ENCODE data around the gene MYBBP1A. TPM values are rescaled to one million over a fixed set of nuclear protein-coding genes. Genes with fewer than 3 reads are reported as not detected.
"Not testable (repeated sequence)": the region's sequence is repeated elsewhere in the genome, so short reads cannot be mapped to it uniquely, and the experiment has no call there.

Gene MYBBP1A
- total RNA-seq, 4 donors from 2014 or later: 42.5 to 60.2 (median 48.9) TPM

DNA sequence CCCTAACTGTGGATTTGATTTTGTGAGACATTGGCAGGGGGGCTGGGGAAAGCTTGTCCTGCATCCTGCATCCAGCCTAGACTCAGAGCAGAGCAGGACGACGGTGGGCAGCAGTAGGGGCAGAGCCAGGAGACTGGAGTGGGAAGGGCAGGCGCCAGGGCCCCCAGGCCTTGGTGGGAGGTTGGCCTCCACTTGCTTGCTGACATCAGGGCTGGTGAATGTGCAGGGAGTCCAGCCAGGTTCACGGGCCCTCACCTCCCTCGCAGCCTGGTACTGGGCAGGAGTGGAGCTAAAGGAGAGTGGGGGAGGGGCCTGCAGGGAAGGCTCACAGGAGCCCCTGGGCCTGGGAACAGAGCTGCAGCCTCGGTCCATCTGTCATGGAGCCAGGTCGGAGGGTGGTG, 26.9 kb upstream of the MYBBP1A start:
- H3K4me1 ChIP-seq: peaks cover 9 to 13% of the 10 kb centered on the region in 2 donors
- intact Hi-C loops (cut with DNase I; ENCODE audit: low total_unique reads) (loop anchor here (5.0 kb wide), 1 partner anchor 35 kb away; no protein-coding TSS in a partner anchor), in situ Hi-C loops (cut with MboI; ENCODE audit: low sequenced_read_pairs in 4 of 4) (no loop called here)
- no peak overlapping the region for H3K4me3 ChIP-seq
- H3K9me3 ChIP-seq: no peaks in the 10 kb centered on the region
- H3K27ac ChIP-seq: no peak overlapping the region
- H3K27me3 ChIP-seq: no peaks in the 10 kb centered on the region
- DNase-seq: no peak
- ATAC-seq: no peak
- H3K36me3 ChIP-seq: peaks cover 0 to 3% of the 10 kb centered on the region in 2 donors
- TF ChIP-seq POLR2A (IDR thresholded peaks at IDR 0.05): no peak
- TF ChIP-seq CTCF (IDR thresholded peaks at IDR 0.05 in 4 of 5, conservative IDR thresholded peaks at IDR 0.05 in 1 of 5): no peak

DNA sequence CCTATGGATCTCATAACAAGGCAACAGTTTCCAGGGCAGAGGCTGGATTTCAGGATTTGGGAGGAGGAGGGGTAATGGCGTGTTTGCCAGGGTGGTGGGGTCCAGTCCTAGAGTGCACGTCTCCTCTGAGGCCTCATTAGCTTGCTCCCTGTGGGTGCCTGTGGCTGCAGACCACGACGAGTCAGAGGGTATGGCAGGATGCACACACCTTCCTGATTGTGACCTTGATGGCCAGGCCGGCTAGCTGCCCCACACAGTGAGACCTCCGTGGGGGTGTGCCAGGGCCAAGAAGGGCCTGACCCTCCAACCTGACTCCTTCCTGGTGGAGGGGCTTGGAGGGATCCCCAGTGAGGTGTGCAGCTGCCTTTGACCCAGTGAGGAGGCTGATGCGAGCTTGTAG, 25.1 kb upstream of the MYBBP1A start:
- no peak for ATAC-seq
- DNase-seq: no peak
- no peak overlapping the region for H3K27ac ChIP-seq
- in situ Hi-C loops (cut with MboI; ENCODE audit: low sequenced_read_pairs in 4 of 4) (no loop called here), intact Hi-C loops (cut with DNase I; ENCODE audit: low total_unique reads) (loop anchor here (5.0 kb wide), 1 partner anchor 37 kb away; no protein-coding TSS in a partner anchor)
- no peak for TF ChIP-seq CTCF (IDR thresholded peaks at IDR 0.05 in 4 of 5, conservative IDR thresholded peaks at IDR 0.05 in 1 of 5)
- no peak for TF ChIP-seq POLR2A (IDR thresholded peaks at IDR 0.05)
- no peaks in the 10 kb centered on the region for H3K27me3 ChIP-seq
- H3K4me1 ChIP-seq: peaks cover 25 to 32% of the 10 kb centered on the region in 2 donors
- H3K36me3 ChIP-seq: peaks cover 0 to 3% of the 10 kb centered on the region in 2 donors
- no peaks in the 10 kb centered on the region for H3K9me3 ChIP-seq
- H3K4me3 ChIP-seq: no peak overlapping the region

DNA sequence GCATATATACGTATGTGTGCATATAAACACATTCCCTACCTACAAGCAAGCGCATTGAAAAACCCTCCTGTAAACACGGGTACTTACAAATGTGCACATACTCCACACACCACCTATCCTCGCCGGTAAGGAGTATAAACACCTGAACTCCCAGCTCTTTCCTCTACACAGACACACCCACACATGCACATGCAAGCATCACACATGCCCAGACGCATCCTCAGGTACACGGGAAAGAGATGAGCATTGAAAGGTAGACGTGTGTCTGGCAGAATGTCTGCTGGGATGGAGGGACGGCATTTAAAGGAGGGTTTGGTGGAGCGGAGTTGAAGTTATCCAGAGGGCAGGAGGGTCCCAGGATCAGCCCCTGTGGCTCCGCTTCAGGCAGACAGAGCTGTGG, 24.5 kb upstream of the MYBBP1A start:
- no peak for DNase-seq
- H3K4me3 ChIP-seq: no peak overlapping the region
- intact Hi-C loops (cut with DNase I; ENCODE audit: low total_unique reads): loop anchor here (5.0 to 10.0 kb wide), 2 partner anchors 38 to 215 kb away; partner anchors contain the start of gene PSMB6
- H3K4me1 ChIP-seq: peaks cover 30 to 38% of the 10 kb centered on the region in 2 donors
- TF ChIP-seq CTCF (IDR thresholded peaks at IDR 0.05 in 4 of 5, conservative IDR thresholded peaks at IDR 0.05 in 1 of 5): no peak
- TF ChIP-seq POLR2A (IDR thresholded peaks at IDR 0.05): no peak
- H3K36me3 ChIP-seq: no peaks in the 10 kb centered on the region
- in situ Hi-C loops (cut with MboI; ENCODE audit: low sequenced_read_pairs in 4 of 4): no loop called here
- H3K27ac ChIP-seq: no peak overlapping the region
- no peak for ATAC-seq
- H3K27me3 ChIP-seq: no peaks in the 10 kb centered on the region
- H3K9me3 ChIP-seq: no peaks in the 10 kb centered on the region

- H3K4me3 ChIP-seq; DNase-seq; H3K36me3 ChIP-seq; H3K27ac ChIP-seq; in situ Hi-C loops (cut with MboI; ENCODE audit: low sequenced_read_pairs in 4 of 4); H3K27me3 ChIP-seq; H3K9me3 ChIP-seq; ATAC-seq: not testable (repeated sequence)
- peaks cover 40 to 47% of the 10 kb centered on the region in 2 donors for H3K4me1 ChIP-seq
- intact Hi-C loops (cut with DNase I; ENCODE audit: low total_unique reads): loop anchor here (10.0 kb wide), 1 partner anchor 216 kb away; the partner anchor contains the start of gene PSMB6
Measured at GRCh38 chr17:4578349-4578748, 23.2 kb upstream of the MYBBP1A start.

DNA sequence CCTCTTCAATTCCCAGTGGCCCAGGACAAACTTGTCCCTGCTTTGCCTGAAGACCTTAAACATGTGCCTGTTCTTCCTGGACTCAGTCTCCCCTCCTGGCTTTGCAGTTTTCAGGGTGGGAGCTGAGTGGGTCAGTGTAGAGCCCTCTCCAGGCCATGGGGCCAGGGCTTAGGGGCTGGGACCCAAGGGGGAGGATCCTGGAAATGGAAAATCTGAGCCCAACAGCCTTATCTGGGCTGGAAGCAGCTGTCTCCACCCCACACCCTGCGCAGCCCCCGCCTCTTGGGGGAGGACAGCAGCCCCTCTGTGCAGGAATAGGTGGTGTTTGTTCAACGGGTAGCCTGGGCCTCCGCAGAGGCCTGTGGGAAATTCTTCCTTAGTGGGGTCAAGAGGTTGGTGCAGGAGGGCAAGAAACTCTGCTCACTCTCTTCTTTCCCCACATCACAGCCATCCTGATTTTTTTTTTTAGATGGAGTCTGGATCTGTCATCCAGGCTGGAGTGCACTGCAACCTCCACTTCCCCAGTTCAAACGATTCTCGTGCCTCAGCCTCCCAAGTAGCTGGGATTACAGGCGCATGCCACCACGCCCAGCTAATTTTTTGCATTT, 22.3 kb upstream of the MYBBP1A start:
- intact Hi-C loops (cut with DNase I; ENCODE audit: low total_unique reads): loop anchor here (10.0 kb wide), 1 partner anchor 217 kb away; the partner anchor contains the start of gene PSMB6
- ATAC-seq: no peak
- TF ChIP-seq POLR2A (IDR thresholded peaks at IDR 0.05) (no peak), CTCF (IDR thresholded peaks at IDR 0.05 in 4 of 5, conservative IDR thresholded peaks at IDR 0.05 in 1 of 5) (no peak)
- Histone ChIP-seq H3K27me3 (no peaks in the 10 kb centered on the region), H3K4me3 (no peak overlapping the region), H3K27ac (peak overlapping the region in 3 of 4 donors; percentile 78 to 84 (median 81)), H3K9me3 (no peaks in the 10 kb centered on the region), H3K36me3 (no peaks in the 10 kb centered on the region), H3K4me1 (peaks cover 36 to 42% of the 10 kb centered on the region in 2 donors)
- DNase-seq: no peak
- in situ Hi-C loops (cut with MboI; ENCODE audit: low sequenced_read_pairs in 4 of 4): no loop called here
